Right lobe of liver (tissue), 4 donors: ENCODE data around the gene TDRKH.

Source experiments
- CTCF ChIP-seq, 4 donors: fragments of 200-600 bp in 3 of 4; fragments of 450-650 bp in 1 of 4; IDR thresholded peaks; one replicate each; pipeline versions ENCODE4 v1.5.1 to v1.8.0; 2016 to 2022; ENCODE audit warnings: antibody characterized with exemption in 4 of 4, mild to moderate bottlenecking in 2 of 4
- POLR2A ChIP-seq: fragments of 450-650 bp; IDR thresholded peaks from one replicate; pipeline ENCODE4 v1.6.1; 2017; ENCODE audit warnings: antibody characterized with exemption, mild to moderate bottlenecking
- donor health status: DM: no; HTN: no; CAD: no.
- donor health status: DM: no; HTN: no; CAD: no.
- donor health status: DM: no; HTN: yes; CAD: no.

GRCh38 chr1:151837197-151837596 is 46.9 kb upstream of the TDRKH start:
- TF ChIP-seq POLR2A: no peak
- TF ChIP-seq CTCF (IDR thresholded peaks at IDR 0.05): no peak
